CD14-positive monocyte (primary cell): ENCODE results near the gene ZFYVE28. TPM values are rescaled to one million over a fixed set of nuclear protein-coding genes. Genes with fewer than 3 reads are reported as not detected.
A peak's percentile ranks its signal among the peaks of the same experiment; 100 is the strongest.

Experiments used
- DNase-seq, 3 donors: peaks; one replicate each; pipeline ENCODE4 v3.0.0-alpha.2; 2011 to 2022
- H2AFZ ChIP-seq: 2 replicates; pipeline ENCODE4 v1.6.0; 2012; ENCODE audit warnings: mild to moderate bottlenecking, low read depth, low read length, inconsistent platforms; ENCODE audit not compliant: insufficient read depth, poor library complexity, severe bottlenecking
- H3K27ac ChIP-seq, 2 donors: 1 replicate in 1 of 2; 2 replicates in 1 of 2; pipeline ENCODE4 v1.5.1; 2012 to 2013; ENCODE audit warnings: low read length in 2 of 2, control low read depth in 1 of 2, inconsistent platforms in 1 of 2, low read depth in 1 of 2, mild to moderate bottlenecking in 1 of 2
- H3K27me3 ChIP-seq, 2 donors: one replicate each; pipeline versions ENCODE4 v1.6.0 to v1.6.1; 2011 to 2013; ENCODE audit warnings: low read length in 2 of 2; ENCODE audit not compliant: control insufficient read depth in 2 of 2, insufficient read depth in 2 of 2
- H3K36me3 ChIP-seq, 2 donors: replicated peaks in 1 of 2; 1 replicate in 1 of 2; 2 replicates in 1 of 2; pipeline versions ENCODE4 v1.5.1 to v1.6.1; 2012 to 2013; ENCODE audit warnings: low read length in 2 of 2, control low read depth in 1 of 2, inconsistent platforms in 1 of 2, mild to moderate bottlenecking in 1 of 2; ENCODE audit not compliant: insufficient read depth in 2 of 2, control insufficient read depth in 1 of 2
- H3K4me1 ChIP-seq, 2 donors: 1 replicate in 1 of 2; 2 replicates in 1 of 2; pipeline versions ENCODE4 v1.5.1 to v1.6.1; 2012 to 2013; ENCODE audit warnings: low read length in 2 of 2, control low read depth in 1 of 2, inconsistent platforms in 1 of 2, mild to moderate bottlenecking in 1 of 2, moderate library complexity in 1 of 2; ENCODE audit not compliant: insufficient read depth in 2 of 2, control insufficient read depth in 1 of 2
- H3K4me2 ChIP-seq: replicated peaks from 2 replicates; pipeline ENCODE3; 2012; ENCODE audit warnings: low read length, moderate library complexity, mild to moderate bottlenecking; ENCODE audit not compliant: poor library complexity, severe bottlenecking; ENCODE audit errors: extremely low read depth
- H3K4me3 ChIP-seq, 3 experiments: fragments of 200-600 bp in 1 of 3; sonication (generic) in 1 of 3; replicated peaks in 1 of 3; 1 replicate in 2 of 3; 2 replicates in 1 of 3; pipeline ENCODE4 v1.5.1; 2011 to 2013; ENCODE audit warnings: low read length in 3 of 3, mild to moderate bottlenecking in 3 of 3, control low read depth in 2 of 3, low read depth in 2 of 3, inconsistent platforms in 1 of 3, moderate library complexity in 1 of 3
- H3K79me2 ChIP-seq: 2 replicates; pipeline ENCODE4 v1.6.0; 2012; ENCODE audit warnings: mild to moderate bottlenecking, control low read depth, inconsistent platforms, low read length, moderate library complexity; ENCODE audit not compliant: insufficient read depth
- H3K9ac ChIP-seq: 2 replicates; pipeline ENCODE4 v1.6.0; 2017; ENCODE audit warnings: low read length, mild to moderate bottlenecking; ENCODE audit not compliant: insufficient read depth, poor library complexity, severe bottlenecking
- H3K9me3 ChIP-seq, 2 donors: replicated peaks in 1 of 2; 1 replicate in 1 of 2; 2 replicates in 1 of 2; pipeline versions ENCODE4 v1.5.1 to v1.6.1; 2012 to 2013; ENCODE audit warnings: low read length in 2 of 2, control low read depth in 1 of 2; ENCODE audit not compliant: control insufficient read depth in 1 of 2, insufficient read depth in 1 of 2
- H4K20me1 ChIP-seq: 2 replicates; pipeline ENCODE4 v1.6.0; 2012; ENCODE audit warnings: mild to moderate bottlenecking, low read length, control low read depth, moderate library complexity; ENCODE audit not compliant: insufficient read depth
- H3K27ac Mint-ChIP-seq, 7 donors: one replicate each; pipeline ENCODE4 v1.8.0; 2020; ENCODE audit warnings: mild to moderate bottlenecking in 7 of 7, mixed read lengths in 7 of 7, moderate library complexity in 6 of 7, inconsistent platforms in 2 of 7
- H3K27me3 Mint-ChIP-seq, 3 donors: one replicate each; pipeline ENCODE4 v1.8.0; 2021 to 2022; ENCODE audit warnings: low read depth in 3 of 3, mild to moderate bottlenecking in 3 of 3, mixed read lengths in 3 of 3, moderate library complexity in 3 of 3, inconsistent platforms in 1 of 3
- H3K36me3 Mint-ChIP-seq, 2 donors: one replicate each; pipeline ENCODE4 v1.8.0; 2020; ENCODE audit warnings: mixed read lengths in 2 of 2, inconsistent platforms in 1 of 2, mild to moderate bottlenecking in 1 of 2
- H3K4me1 Mint-ChIP-seq: one replicate; pipeline ENCODE4 v1.8.0; 2020; ENCODE audit warnings: mild to moderate bottlenecking, mixed read lengths
- H3K4me3 Mint-ChIP-seq, 2 donors: one replicate each; pipeline ENCODE4 v1.8.0; 2020; ENCODE audit warnings: mild to moderate bottlenecking in 2 of 2, mixed read lengths in 2 of 2, moderate library complexity in 1 of 2
- H3K9me3 Mint-ChIP-seq, 7 donors: one replicate each; pipeline ENCODE4 v1.8.0; 2020 to 2022; ENCODE audit warnings: mixed read lengths in 7 of 7, mild to moderate bottlenecking in 6 of 7, moderate library complexity in 6 of 7, inconsistent platforms in 2 of 7
- WGBS: methylation state at CpG from one replicate; pipeline ENCODE4 v1.1.5; 2013; ENCODE audit warnings: missing lambda C conversion rate; ENCODE audit not compliant: insufficient coverage; 5-methylcytosine and 5-hydroxymethylcytosine counted together
- intact Hi-C, 2 donors: fragments of 100-400 bp; cut with micrococcal nuclease; formaldehyde crosslinking; loops; one replicate each; pipeline versions ENCODE4 v1.15.0 to v1.15.1; 2023
- polyA plus RNA-seq, 3 donors: library from polyadenylated mRNA; depleted of rRNA in 1 of 3; unstranded in 2 of 3; stranded (reverse) in 1 of 3; fragments of 300-500 nt in 2 of 3; fragments of >200 nt in 1 of 3; fragmentation: Illumina TruSeq in 2 of 3; gene quantifications; 1 replicate in 2 of 3; 2 replicates in 1 of 3; pipeline ENCODE4 v1.2.3, GENCODE V29; 2012 to 2021
- TF ChIP-seq, protein P1 (sequence below): fragments of 200-600 bp; IDR thresholded peaks from one replicate; pipeline ENCODE4 v1.8.0; 2022; ENCODE audit warnings: antibody characterized with exemption, mild to moderate bottlenecking

The ZFYVE28 gene
- polyA plus RNA-seq, 3 donors: 1.0 to 4.4 (median 1.1) TPM

DNA sequence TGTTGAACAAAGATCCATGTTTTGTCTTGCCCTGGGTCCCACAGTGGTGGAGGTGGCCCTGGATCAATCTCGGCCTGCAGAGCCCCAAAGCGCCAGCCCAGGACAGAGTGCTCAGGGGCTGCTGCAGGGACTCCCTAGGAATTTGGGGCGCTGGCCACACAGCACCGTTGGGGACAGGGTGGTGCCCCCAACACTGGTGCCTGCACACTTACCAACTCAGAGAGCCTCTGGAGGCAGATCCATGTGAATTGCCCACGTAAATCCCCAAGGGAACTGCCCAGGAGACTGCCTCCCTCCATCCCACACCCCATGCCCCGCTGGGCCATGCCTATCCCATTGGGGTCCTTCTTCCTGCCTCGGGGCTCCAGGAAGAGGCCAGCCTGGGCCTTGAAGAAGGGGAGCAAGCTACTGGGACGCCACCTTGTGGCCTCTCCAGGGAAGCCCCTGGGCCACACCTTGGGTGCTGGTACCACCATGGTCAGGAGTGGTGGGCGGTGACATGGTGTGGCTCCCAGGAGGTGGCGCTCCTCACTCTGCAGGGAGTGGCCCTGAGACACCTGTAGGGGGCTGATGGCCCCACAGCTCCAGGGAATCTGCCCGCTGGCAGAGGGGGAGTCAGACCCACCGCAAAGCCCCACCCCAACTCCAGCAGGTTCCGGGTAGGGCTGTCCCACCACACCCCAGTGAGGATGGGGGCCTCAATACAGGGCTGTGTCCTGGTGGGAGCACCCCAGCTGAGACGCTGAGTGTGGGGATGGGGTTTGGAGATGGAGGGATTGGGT lies 23.1 kb upstream of the ZFYVE28 start:
- TF ChIP-seq, protein P1, sequence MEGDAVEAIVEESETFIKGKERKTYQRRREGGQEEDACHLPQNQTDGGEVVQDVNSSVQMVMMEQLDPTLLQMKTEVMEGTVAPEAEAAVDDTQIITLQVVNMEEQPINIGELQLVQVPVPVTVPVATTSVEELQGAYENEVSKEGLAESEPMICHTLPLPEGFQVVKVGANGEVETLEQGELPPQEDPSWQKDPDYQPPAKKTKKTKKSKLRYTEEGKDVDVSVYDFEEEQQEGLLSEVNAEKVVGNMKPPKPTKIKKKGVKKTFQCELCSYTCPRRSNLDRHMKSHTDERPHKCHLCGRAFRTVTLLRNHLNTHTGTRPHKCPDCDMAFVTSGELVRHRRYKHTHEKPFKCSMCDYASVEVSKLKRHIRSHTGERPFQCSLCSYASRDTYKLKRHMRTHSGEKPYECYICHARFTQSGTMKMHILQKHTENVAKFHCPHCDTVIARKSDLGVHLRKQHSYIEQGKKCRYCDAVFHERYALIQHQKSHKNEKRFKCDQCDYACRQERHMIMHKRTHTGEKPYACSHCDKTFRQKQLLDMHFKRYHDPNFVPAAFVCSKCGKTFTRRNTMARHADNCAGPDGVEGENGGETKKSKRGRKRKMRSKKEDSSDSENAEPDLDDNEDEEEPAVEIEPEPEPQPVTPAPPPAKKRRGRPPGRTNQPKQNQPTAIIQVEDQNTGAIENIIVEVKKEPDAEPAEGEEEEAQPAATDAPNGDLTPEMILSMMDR: peak; percentile 90
- Mint-ChIP-seq H3K36me3 (no peaks in the 10 kb centered on the region), H3K9me3 (no peaks in the 10 kb centered on the region), H3K4me1 (peaks cover 2% of the 10 kb centered on the region), H3K27me3 (peaks cover 0 to 4% (median 2%) of the 10 kb centered on the region in 3 donors), H3K27ac (no peak overlapping the region), H3K4me3 (no peak overlapping the region)
- no peaks in the 10 kb centered on the region for H3K79me2 ChIP-seq
- H2AFZ ChIP-seq: peak overlapping the region; percentile 54
- no peak overlapping the region for H3K9ac ChIP-seq
- H3K9me3 ChIP-seq: no peaks in the 10 kb centered on the region
- DNase-seq: peak; percentile 53 to 64 (median 62)
- H3K4me1 ChIP-seq: no peaks in the 10 kb centered on the region
- H3K27me3 ChIP-seq: no peaks in the 10 kb centered on the region
- H3K27ac ChIP-seq: no peak overlapping the region
- H3K4me2 ChIP-seq: no peak overlapping the region
- no peak overlapping the region for H3K4me3 ChIP-seq
- 52% methylated on average over 10 of the region's 14 CpGs for WGBS
- no peaks in the 10 kb centered on the region for H4K20me1 ChIP-seq
- intact Hi-C loops: loop anchor here (5.0 kb wide), 1 partner anchor 219 kb away; no protein-coding TSS in a partner anchor
- no peaks in the 10 kb centered on the region for H3K36me3 ChIP-seq

DNA sequence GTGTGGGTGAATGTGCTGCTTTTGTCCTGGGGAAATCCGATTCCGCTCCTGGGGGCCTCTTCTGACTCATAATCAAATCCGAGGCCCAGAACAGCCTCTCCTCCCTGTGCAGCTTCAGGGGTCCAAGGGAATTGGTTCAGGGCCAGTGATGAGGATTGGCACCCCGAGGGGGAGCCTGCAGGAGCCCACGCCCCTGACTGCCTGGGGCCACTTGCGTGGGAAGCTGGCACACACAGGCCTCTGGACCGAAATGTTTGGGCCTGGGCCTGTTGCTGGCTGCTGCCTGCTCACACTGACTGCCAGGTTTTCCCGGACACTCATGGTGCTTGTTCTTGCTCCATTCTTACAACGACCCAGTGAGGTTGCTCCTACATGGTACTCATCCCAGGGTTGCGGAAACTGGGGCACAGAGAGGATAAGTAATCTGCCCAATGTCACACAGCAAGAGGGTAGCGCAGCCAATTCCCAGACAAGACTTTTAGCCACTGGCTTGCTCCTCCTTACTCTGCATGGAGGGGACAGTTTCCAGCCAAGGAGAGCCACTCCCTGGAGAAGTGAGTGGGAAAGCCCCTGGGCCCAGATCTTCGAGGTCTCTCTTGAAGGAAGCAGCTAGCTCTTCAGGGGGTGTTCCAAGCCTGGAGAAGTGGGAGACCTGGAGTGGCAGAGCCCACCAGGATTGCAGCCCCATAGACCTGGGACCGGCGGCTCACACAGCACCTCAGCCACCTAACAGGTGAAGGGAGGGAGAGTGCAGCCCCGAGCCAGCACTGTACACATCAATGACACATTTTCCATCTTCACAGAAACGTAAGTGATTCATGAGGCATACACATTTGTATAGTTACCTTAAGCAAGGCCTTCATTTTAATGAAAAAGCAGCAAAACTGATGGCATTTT lies 20.6 kb upstream of the ZFYVE28 start:
- TF ChIP-seq, protein P1: no peak
- Mint-ChIP-seq H3K4me3 (no peak overlapping the region), H3K36me3 (no peaks in the 10 kb centered on the region), H3K4me1 (peaks cover 2% of the 10 kb centered on the region), H3K9me3 (peaks cover 0 to 2% (median 0%) of the 10 kb centered on the region in 7 donors), H3K27me3 (peaks cover 0 to 7% (median 6%) of the 10 kb centered on the region in 3 donors), H3K27ac (peak overlapping the region in 2 of 7 donors; percentile 23 to 35)
- H3K4me1 ChIP-seq: no peaks in the 10 kb centered on the region
- H3K36me3 ChIP-seq: no peaks in the 10 kb centered on the region
- no peak overlapping the region for H3K9ac ChIP-seq
- no peaks in the 10 kb centered on the region for H3K9me3 ChIP-seq
- no peak for DNase-seq
- no peaks in the 10 kb centered on the region for H4K20me1 ChIP-seq
- no peak overlapping the region for H3K4me2 ChIP-seq
- intact Hi-C loops: no loop called here
- no peaks in the 10 kb centered on the region for H3K27me3 ChIP-seq
- no peaks in the 10 kb centered on the region for H3K79me2 ChIP-seq
- no peak overlapping the region for H3K4me3 ChIP-seq
- no peak overlapping the region for H3K27ac ChIP-seq
- no peak overlapping the region for H2AFZ ChIP-seq
- 90% methylated on average over 15 of the region's 16 CpGs for WGBS
